Vagina (tissue), 2 donors: ENCODE data around the gene CDK14. TPM values are rescaled to one million over a fixed set of nuclear protein-coding genes. Genes with fewer than 3 reads are reported as not detected.

ENCODE experiments used
- DNase-seq, 2 donors: peaks; one replicate each; pipeline ENCODE4 v3.0.0-alpha.2; 2017; ENCODE audit errors: extremely low spot score in 2 of 2
- H3K27ac ChIP-seq: fragments of 200-600 bp; sonication (generic); one replicate; pipeline ENCODE4 v1.5.1; 2019
- H3K27me3 ChIP-seq: fragments of 200-600 bp; sonication (generic); one replicate; pipeline ENCODE4 v1.5.1; 2019
- H3K36me3 ChIP-seq, 2 donors: fragments of 200-600 bp; sonication (generic); one replicate each; pipeline ENCODE4 v1.5.1; 2017 to 2019
- H3K4me1 ChIP-seq: fragments of 200-600 bp; sonication (generic); one replicate; pipeline ENCODE4 v1.5.1; 2019
- H3K4me3 ChIP-seq, 2 donors: fragments of 200-600 bp; sonication (generic); 1 replicate in 1 of 2; 2 replicates in 1 of 2; pipeline ENCODE4 v1.5.1; 2016 to 2019
- H3K9me3 ChIP-seq: fragments of 200-600 bp; sonication (generic); one replicate; pipeline ENCODE4 v1.5.1; 2019
- CTCF ChIP-seq, 3 experiments: fragments of 450-650 bp in 2 of 3; fragments of 200-600 bp in 1 of 3; sonication (generic) in 1 of 3; IDR thresholded peaks; one replicate each; pipeline ENCODE4 v1.5.1; 2017 to 2019; ENCODE audit warnings: antibody characterized with exemption in 3 of 3, mild to moderate bottlenecking in 2 of 3, moderate library complexity in 2 of 3
- POLR2A ChIP-seq, 2 donors: fragments of 450-650 bp; IDR thresholded peaks; one replicate each; pipeline ENCODE4 v1.6.1; 2017; ENCODE audit warnings: antibody characterized with exemption in 2 of 2, mild to moderate bottlenecking in 2 of 2, moderate library complexity in 2 of 2
- POLR2AphosphoS5 ChIP-seq, 2 donors: sonication (generic); formaldehyde crosslinking; IDR thresholded peaks; one replicate each; pipeline ENCODE4 v1.9.0; 2017; ENCODE audit warnings: antibody characterized with exemption in 2 of 2, mild to moderate bottlenecking in 2 of 2, low read depth in 1 of 2; ENCODE audit not compliant: insufficient read depth in 1 of 2
- intact Hi-C: fragments of 100-400 bp; cut with DNase I; formaldehyde crosslinking; loops from one replicate; pipeline ENCODE4 v1.15.1; 2023
- total RNA-seq: library from RNA; depleted of rRNA; stranded (reverse); fragments of >200 nt; gene quantifications from one replicate; pipeline ENCODE4 v1.2.3, GENCODE V29; 2016

CDK14 gene
- total RNA-seq, 1 donor from 2014 or later = 21.6 TPM

- Histone ChIP-seq H3K9me3 (no peaks in the 10 kb centered on the region), H3K4me3 (no peak overlapping the region), H3K27ac (no peak overlapping the region), H3K4me1 (no peaks in the 10 kb centered on the region), H3K36me3 (no peaks in the 10 kb centered on the region), H3K27me3 (no peaks in the 10 kb centered on the region)
- no peak for DNase-seq
- no peak for TF ChIP-seq CTCF (IDR thresholded peaks at IDR 0.05)
- TF ChIP-seq POLR2AphosphoS5 (IDR thresholded peaks at IDR 0.05; ENCODE audit: insufficient read depth in 1 of 2, low read depth in 1 of 2) = no peak
- TF ChIP-seq POLR2A (IDR thresholded peaks at IDR 0.05) = no peak
- intact Hi-C loops = no loop called here
These were observed 467.9 kb downstream of the CDK14 start for GRCh38 chr7:91064052-91064451.

GRCh38 chr7:91064938-91065337 lies 468.8 kb downstream of the CDK14 start:
- Histone ChIP-seq H3K4me1 (no peaks in the 10 kb centered on the region), H3K36me3 (no peaks in the 10 kb centered on the region), H3K9me3 (no peaks in the 10 kb centered on the region), H3K4me3 (no peak overlapping the region), H3K27ac (no peak overlapping the region), H3K27me3 (no peaks in the 10 kb centered on the region)
- intact Hi-C loops = no loop called here
- TF ChIP-seq POLR2A (IDR thresholded peaks at IDR 0.05) (no peak), POLR2AphosphoS5 (IDR thresholded peaks at IDR 0.05; ENCODE audit: insufficient read depth in 1 of 2, low read depth in 1 of 2) (no peak), CTCF (IDR thresholded peaks at IDR 0.05) (no peak)
- no peak for DNase-seq

- no peak for TF ChIP-seq POLR2AphosphoS5 (IDR thresholded peaks at IDR 0.05; ENCODE audit: insufficient read depth in 1 of 2, low read depth in 1 of 2)
- TF ChIP-seq CTCF (IDR thresholded peaks at IDR 0.05) = no peak
- no peak for TF ChIP-seq POLR2A (IDR thresholded peaks at IDR 0.05)
- H3K27ac ChIP-seq = no peak overlapping the region
- H3K27me3 ChIP-seq = no peaks in the 10 kb centered on the region
- intact Hi-C loops = no loop called here
- H3K36me3 ChIP-seq = no peaks in the 10 kb centered on the region
- H3K9me3 ChIP-seq = no peaks in the 10 kb centered on the region
- no peak for DNase-seq
- no peaks in the 10 kb centered on the region for H3K4me1 ChIP-seq
- no peak overlapping the region for H3K4me3 ChIP-seq
These were observed 470.5 kb downstream of the CDK14 start for GRCh38 chr7:91066627-91067026.

GRCh38 chr7:91067242-91067641 lies 471.1 kb downstream of the CDK14 start:
- no peak overlapping the region for H3K4me3 ChIP-seq
- no peaks in the 10 kb centered on the region for H3K36me3 ChIP-seq
- no peak for DNase-seq
- TF ChIP-seq CTCF (IDR thresholded peaks at IDR 0.05) = no peak
- TF ChIP-seq POLR2A (IDR thresholded peaks at IDR 0.05) = no peak
- H3K4me1 ChIP-seq = no peaks in the 10 kb centered on the region
- no peak overlapping the region for H3K27ac ChIP-seq
- no peaks in the 10 kb centered on the region for H3K9me3 ChIP-seq
- no peaks in the 10 kb centered on the region for H3K27me3 ChIP-seq
- intact Hi-C loops = no loop called here

GRCh38 chr7:91068136-91068795 lies 472.1 kb downstream of the CDK14 start:
- no peak for DNase-seq
- Histone ChIP-seq H3K4me1 (no peaks in the 10 kb centered on the region), H3K4me3 (no peak overlapping the region), H3K27me3 (no peaks in the 10 kb centered on the region), H3K27ac (no peak overlapping the region), H3K36me3 (no peaks in the 10 kb centered on the region), H3K9me3 (no peaks in the 10 kb centered on the region)
- intact Hi-C loops = no loop called here
- TF ChIP-seq CTCF (IDR thresholded peaks at IDR 0.05) = no peak
- TF ChIP-seq POLR2A (IDR thresholded peaks at IDR 0.05) = no peak
- TF ChIP-seq POLR2AphosphoS5 (IDR thresholded peaks at IDR 0.05; ENCODE audit: insufficient read depth in 1 of 2, low read depth in 1 of 2) = no peak
